B cell (primary cell): ENCODE results near the gene LKAAEAR1. TPM values are rescaled to one million over a fixed set of nuclear protein-coding genes. Genes with fewer than 3 reads are reported as not detected.

Experiments used
- ATAC-seq: fragments of 200-7000 bp; cut with Tn5 transposase; one replicate; pipeline ENCODE4 v1.10.0; 2021; ENCODE audit warnings: low read depth, mild to moderate bottlenecking, moderate number of reproducible peaks, moderate library complexity
- CTCF ChIA-PET: fragments of 350-600 bp; sonication (Branson Sonifier 250); formaldehyde crosslinking; loops from one replicate; lab custom pipeline; 2021; ENCODE audit warnings: antibody characterized with exemption, inconsistent platforms; lab: Charles Lee
- POLR2A ChIA-PET: fragments of 350-600 bp; sonication (Branson Sonifier 250); formaldehyde crosslinking; loops from one replicate; lab custom pipeline; 2021; ENCODE audit warnings: antibody characterized with exemption; lab: Charles Lee
- DNase-seq: peaks from one replicate; pipeline ENCODE4 v3.0.0; 2013
- H2AFZ ChIP-seq: 2 replicates; pipeline ENCODE4 v1.6.1; 2012; ENCODE audit warnings: mild to moderate bottlenecking, low read depth, low read length; ENCODE audit not compliant: insufficient read depth, poor library complexity, severe bottlenecking
- H3K27ac ChIP-seq, 2 donors: 1 replicate in 1 of 2; 2 replicates in 1 of 2; pipeline ENCODE4 v1.5.1; 2012 to 2013; ENCODE audit warnings: low read length in 2 of 2, mild to moderate bottlenecking in 2 of 2, moderate library complexity in 1 of 2
- H3K27me3 ChIP-seq, 4 experiments: fragments of 200-600 bp in 1 of 4; sonication (generic) in 1 of 4; replicated peaks in 1 of 4; 1 replicate in 2 of 4; 2 replicates in 2 of 4; pipeline versions ENCODE4 v1.6.1 to v1.7.0; 2013 to 2016; ENCODE audit warnings: low read length in 3 of 4, mild to moderate bottlenecking in 2 of 4, mixed read lengths in 1 of 4, moderate library complexity in 1 of 4; ENCODE audit not compliant: insufficient read depth in 4 of 4, control insufficient read depth in 3 of 4; ENCODE audit errors: control extremely low read depth in 1 of 4
- H3K36me3 ChIP-seq, 2 experiments: replicated peaks in 1 of 2; 1 replicate in 1 of 2; 2 replicates in 1 of 2; pipeline versions ENCODE4 v1.6.1 to v1.7.1; 2013; ENCODE audit warnings: low read length in 1 of 2; ENCODE audit not compliant: insufficient read depth in 2 of 2, control insufficient read depth in 1 of 2; ENCODE audit errors: control extremely low read depth in 1 of 2, extremely low read depth in 1 of 2
- H3K4me1 ChIP-seq, 2 donors: fragments of 200-600 bp in 1 of 2; sonication (generic) in 1 of 2; 1 replicate in 1 of 2; 2 replicates in 1 of 2; pipeline versions ENCODE4 v1.5.1 to v1.6.1; 2013 to 2017; ENCODE audit warnings: low read length in 2 of 2; ENCODE audit not compliant: control insufficient read depth in 2 of 2, insufficient read depth in 2 of 2
- H3K4me2 ChIP-seq: replicated peaks from 2 replicates; pipeline ENCODE3; 2012; ENCODE audit warnings: mild to moderate bottlenecking, low read depth, low read length; ENCODE audit not compliant: poor library complexity, severe bottlenecking
- H3K4me3 ChIP-seq, 5 experiments: fragments of 200-600 bp in 1 of 5; sonication (generic) in 1 of 5; 1 replicate in 3 of 5; 2 replicates in 2 of 5; pipeline versions ENCODE4 v1.5.1 to v1.7.0; 2011 to 2016; ENCODE audit warnings: low read length in 4 of 5, mild to moderate bottlenecking in 4 of 5, low read depth in 2 of 5, control low read depth in 1 of 5, moderate library complexity in 1 of 5; ENCODE audit not compliant: insufficient read depth in 1 of 5; ENCODE audit errors: control extremely low read depth in 1 of 5, extremely low read depth in 1 of 5
- H3K79me2 ChIP-seq: fragments of 200-600 bp; sonication (generic); one replicate; pipeline ENCODE4 v1.6.0; 2016; ENCODE audit warnings: low read length; ENCODE audit not compliant: control insufficient read depth, insufficient read depth
- H3K9ac ChIP-seq: fragments of 200-600 bp; sonication (generic); 2 replicates; pipeline ENCODE4 v1.6.1; 2017; ENCODE audit warnings: mild to moderate bottlenecking, low read length, moderate library complexity
- H3K9me3 ChIP-seq, 3 donors: one replicate each; pipeline versions ENCODE4 v1.6.1 to v1.7.1; 2013; ENCODE audit warnings: low read length in 2 of 3; ENCODE audit not compliant: control insufficient read depth in 2 of 3, insufficient read depth in 1 of 3; ENCODE audit errors: control extremely low read depth in 1 of 3
- H4K20me1 ChIP-seq: 2 replicates; pipeline ENCODE4 v1.6.0; 2012; ENCODE audit warnings: mild to moderate bottlenecking, low read length; ENCODE audit not compliant: insufficient read depth, control insufficient read depth, poor library complexity, severe bottlenecking
- H3K27ac Mint-ChIP-seq: one replicate; pipeline ENCODE4 v1.8.0; 2021; ENCODE audit warnings: mixed read lengths
- H3K27me3 Mint-ChIP-seq: one replicate; pipeline ENCODE4 v1.8.0; 2021; ENCODE audit warnings: mixed read lengths
- H3K4me1 Mint-ChIP-seq: one replicate; pipeline ENCODE4 v1.8.0; 2021; ENCODE audit warnings: mixed read lengths
- H3K4me3 Mint-ChIP-seq: one replicate; pipeline ENCODE4 v1.8.0; 2021; ENCODE audit warnings: mixed read lengths
- H3K9me3 Mint-ChIP-seq: one replicate; pipeline ENCODE4 v1.8.0; 2022; ENCODE audit warnings: mixed read lengths; ENCODE audit not compliant: insufficient read depth
- EZH2 ChIP-seq: IDR thresholded peaks from 2 replicates; pipeline ENCODE4 v1.6.1; 2012; ENCODE audit warnings: borderline replicate concordance, low read depth, mild to moderate bottlenecking, moderate library complexity, low read length; ENCODE audit not compliant: insufficient read depth, poor library complexity, severe bottlenecking
- WGBS: methylation state at CpG from one replicate; pipeline ENCODE4 v1.1.5; 2013; ENCODE audit warnings: missing lambda C conversion rate; ENCODE audit not compliant: insufficient coverage; 5-methylcytosine and 5-hydroxymethylcytosine counted together
- intact Hi-C: fragments of 100-400 bp; cut with micrococcal nuclease; formaldehyde crosslinking; loops from one replicate; pipeline ENCODE4 v1.10.0; 2022
- polyA plus RNA-seq: library from polyadenylated mRNA; depleted of rRNA; stranded (reverse); fragments of >200 nt; gene quantifications from 2 replicates; pipeline ENCODE4 v1.2.3, GENCODE V29; 2012
- total RNA-seq, 2 donors: library from RNA; stranded (reverse); fragments of 120-200 nt in 1 of 2; gene quantifications; 1 replicate in 1 of 2; 2 replicates in 1 of 2; pipeline versions ENCODE4 v1.2.3 to v1.2.4, GENCODE V29; 2013 to 2022
- TF ChIP-seq, protein P1 (sequence below): fragments of 200-600 bp; IDR thresholded peaks from one replicate; pipeline ENCODE4 v1.8.0; 2022; ENCODE audit warnings: antibody characterized with exemption, mild to moderate bottlenecking

Gene LKAAEAR1
- total and polyA plus RNA-seq, 2 donors (not counting 1 experiment from before 2014, with no cell fraction given): 1.9 TPM; not detected in 1

DNA sequence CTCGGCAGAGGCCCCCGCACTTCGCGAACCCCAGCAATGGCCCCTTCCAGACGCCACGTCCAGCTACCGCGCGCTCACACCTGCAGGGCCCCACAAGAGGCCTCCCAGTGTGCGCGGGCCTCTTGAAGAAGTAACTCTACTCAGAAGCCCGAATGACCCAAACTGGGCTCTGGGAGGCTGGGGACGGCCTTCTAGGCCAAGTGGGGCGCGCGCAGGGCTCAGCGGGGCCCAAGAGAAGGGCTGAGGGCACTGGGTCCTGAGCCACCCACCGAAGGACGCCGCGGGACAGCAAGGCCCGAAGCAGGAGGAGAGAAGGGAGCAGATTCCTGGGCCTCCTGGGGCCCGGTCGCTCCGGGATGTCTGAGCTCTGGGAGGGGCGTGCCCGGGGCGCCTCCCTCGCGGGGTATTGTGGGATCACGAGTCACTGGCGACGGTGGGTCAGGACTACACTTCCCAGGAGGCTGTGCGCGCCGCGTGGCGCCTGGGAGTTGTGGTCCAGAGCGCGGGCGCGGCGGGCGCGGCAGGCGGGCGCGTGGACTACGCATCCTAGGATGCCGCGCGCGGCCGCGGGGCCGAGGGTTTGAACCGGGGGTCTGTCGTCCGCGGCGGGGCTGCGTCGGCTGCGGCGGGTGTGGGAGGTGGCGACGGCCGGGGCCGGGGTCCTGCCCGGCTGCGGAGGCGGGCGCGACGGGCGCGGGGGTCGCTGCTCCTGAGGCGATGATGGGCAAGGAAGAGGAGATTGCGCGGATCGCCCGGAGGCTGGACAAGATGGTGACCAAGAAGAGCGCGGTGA lies 21.4 kb downstream of the LKAAEAR1 start, which contains the start of gene TCEA2:
Gene TCEA2 (plus strand): TSS at position 603 of the 793 bp plus-strand sequence. CDS start 115 bp downstream, at position 718.
- no peaks in the 10 kb centered on the region for H3K27me3 Mint-ChIP-seq
- ChIA-PET POLR2A (interaction anchor here (0.6 to 1.6 kb wide), 6 partner anchors 12 to 542 kb away, joined by 3 to 15 read pairs (median 3); partner anchors contain the start of genes OPRL1, PPDPF, RGS19 and UCKL1), CTCF (interaction anchor here (0.7 to 1.9 kb wide), 11 partner anchors 11 to 154 kb away, joined by 3 to 16 read pairs (median 4); partner anchors contain the start of genes LKAAEAR1, OPRL1, PRPF6 and RGS19)
- peaks cover 54 to 63% of the 10 kb centered on the region in 2 donors for H3K4me1 ChIP-seq
- intact Hi-C loops: loop anchor here (1.0 to 5.0 kb wide), 5 partner anchors 17 to 405 kb away; partner anchors contain the start of genes ARFRP1, RGS19, RTEL1 and ZGPAT
- no peaks in the 10 kb centered on the region for H3K36me3 ChIP-seq
- peak within 1 kb of the TSS in 4 of 5 experiments; percentile 63 to 79 (median 70) for H3K4me3 ChIP-seq
- peak within 1 kb of the TSS; percentile 88 for H3K4me3 Mint-ChIP-seq
- H3K4me2 ChIP-seq: peak within 1 kb of the TSS; percentile 98
- peak within 1 kb of the TSS; percentile 86 for H3K27ac Mint-ChIP-seq
- H3K79me2 ChIP-seq: peaks cover 7% of the 10 kb centered on the region
- DNase-seq: peak; percentile 93
- H3K9me3 Mint-ChIP-seq: no peaks in the 10 kb centered on the region
- peaks cover 52% of the 10 kb centered on the region for H3K4me1 Mint-ChIP-seq
- TF ChIP-seq EZH2: no peak
- TF ChIP-seq, protein P1, sequence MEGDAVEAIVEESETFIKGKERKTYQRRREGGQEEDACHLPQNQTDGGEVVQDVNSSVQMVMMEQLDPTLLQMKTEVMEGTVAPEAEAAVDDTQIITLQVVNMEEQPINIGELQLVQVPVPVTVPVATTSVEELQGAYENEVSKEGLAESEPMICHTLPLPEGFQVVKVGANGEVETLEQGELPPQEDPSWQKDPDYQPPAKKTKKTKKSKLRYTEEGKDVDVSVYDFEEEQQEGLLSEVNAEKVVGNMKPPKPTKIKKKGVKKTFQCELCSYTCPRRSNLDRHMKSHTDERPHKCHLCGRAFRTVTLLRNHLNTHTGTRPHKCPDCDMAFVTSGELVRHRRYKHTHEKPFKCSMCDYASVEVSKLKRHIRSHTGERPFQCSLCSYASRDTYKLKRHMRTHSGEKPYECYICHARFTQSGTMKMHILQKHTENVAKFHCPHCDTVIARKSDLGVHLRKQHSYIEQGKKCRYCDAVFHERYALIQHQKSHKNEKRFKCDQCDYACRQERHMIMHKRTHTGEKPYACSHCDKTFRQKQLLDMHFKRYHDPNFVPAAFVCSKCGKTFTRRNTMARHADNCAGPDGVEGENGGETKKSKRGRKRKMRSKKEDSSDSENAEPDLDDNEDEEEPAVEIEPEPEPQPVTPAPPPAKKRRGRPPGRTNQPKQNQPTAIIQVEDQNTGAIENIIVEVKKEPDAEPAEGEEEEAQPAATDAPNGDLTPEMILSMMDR: no peak
- peaks cover 6% of the 10 kb centered on the region for H4K20me1 ChIP-seq
- 10% methylated on average over 85 of the region's 85 CpGs for WGBS
- H2AFZ ChIP-seq: peak within 1 kb of the TSS; percentile 90
- H3K9me3 ChIP-seq: no peaks in the 10 kb centered on the region
- ATAC-seq: peak; percentile 83
- peak within 1 kb of the TSS; percentile 34 to 69 for H3K27ac ChIP-seq
- peak within 1 kb of the TSS; percentile 83 for H3K9ac ChIP-seq
- no peaks in the 10 kb centered on the region for H3K27me3 ChIP-seq
